ENCODE measurements around the gene RAC2. TPM values are rescaled to one million over a fixed set of nuclear protein-coding genes. Genes with fewer than 3 reads are reported as not detected.

The RAC2 gene
- total and polyA plus RNA-seq, 9 of the 15 experiments (the other 6 are each of a cell fraction or from before 2014, with no cell fraction given), result 22.7 to 103 (median 43.3) TPM

- TF ChIP-seq THRB (CRISPR knock-in tag; conservative IDR thresholded peaks at IDR 0.05), result no peak
- no peak for TF ChIP-seq ZNF445 (CRISPR knock-in tag; IDR thresholded peaks at IDR 0.05; ENCODE audit: low read depth)
- 0 out of 2 replicates have a peak, but pooled peaks have one; percentile 57 for TF ChIP-seq ZNF740 (CRISPR knock-in tag; IDR thresholded peaks at IDR 0.05)
- 0 out of 4 replicates have a peak, but pooled peaks of 1 of the 2 experiments have one; percentile 28 for TF ChIP-seq ZNF740 (tag; IDR thresholded peaks at IDR 0.05)
- no peak for TF ChIP-seq MEF2D (tag; conservative IDR thresholded peaks at IDR 0.05; ENCODE audit: low read depth)
- no peak for TF ChIP-seq ZBTB12 (CRISPR knock-in tag; IDR thresholded peaks at IDR 0.05)
- no peak for TF ChIP-seq ZNF668 (CRISPR knock-in tag; IDR thresholded peaks at IDR 0.05)
- peak; percentile 77 for TF ChIP-seq ETV5 (CRISPR knock-in tag; IDR thresholded peaks at IDR 0.05; ENCODE audit: low read depth)
- peak; percentile 24; the same call in 1 of the 2 replicates for TF ChIP-seq MBD2 (IDR thresholded peaks at IDR 0.05; ENCODE audit: borderline replicate concordance, low read depth)
- TF ChIP-seq ARID4B (CRISPR knock-in tag; IDR thresholded peaks at IDR 0.05), result peak; percentile 55; the same call in 1 of the 2 replicates
- TF ChIP-seq RFX7 (CRISPR knock-in tag; IDR thresholded peaks at IDR 0.05), result no peak
- 0 out of 2 replicates have a peak, but pooled peaks have one; percentile 8 for TF ChIP-seq EGR1 (conservative IDR thresholded peaks at IDR 0.05)
- no peak for TF ChIP-seq ZNF175 (CRISPR knock-in tag; IDR thresholded peaks at IDR 0.05; ENCODE audit: low read depth)
- TF ChIP-seq RCOR1 (IDR thresholded peaks at IDR 0.05; ENCODE audit: borderline replicate concordance in 1 of 2, low read depth in 2 of 2, low read length in 2 of 2), result peak in 1 of 2 experiments; percentile 68; a peak in 2 of 4 replicates
- peak; percentile 57 for TF ChIP-seq RBM25 (IDR thresholded peaks at IDR 0.05; ENCODE audit: low read depth, low read length, severe bottlenecking)
Measured at GRCh38 chr22:37244114-37244921, at the start of gene RAC2 (continued).

All from K562 (cell line).